GM19463 (cell line): Measurements from ENCODE around the gene BRSK1.

Source experiments
- ATAC-seq: cut with Tn5 transposase; IDR thresholded peaks from one replicate; pipeline ENCODE4 v1.9.1; 2021; ENCODE audit warnings: mild to moderate bottlenecking, moderate library complexity; ENCODE audit not compliant: unreplicated experiment

BRSK1 gene

DNA sequence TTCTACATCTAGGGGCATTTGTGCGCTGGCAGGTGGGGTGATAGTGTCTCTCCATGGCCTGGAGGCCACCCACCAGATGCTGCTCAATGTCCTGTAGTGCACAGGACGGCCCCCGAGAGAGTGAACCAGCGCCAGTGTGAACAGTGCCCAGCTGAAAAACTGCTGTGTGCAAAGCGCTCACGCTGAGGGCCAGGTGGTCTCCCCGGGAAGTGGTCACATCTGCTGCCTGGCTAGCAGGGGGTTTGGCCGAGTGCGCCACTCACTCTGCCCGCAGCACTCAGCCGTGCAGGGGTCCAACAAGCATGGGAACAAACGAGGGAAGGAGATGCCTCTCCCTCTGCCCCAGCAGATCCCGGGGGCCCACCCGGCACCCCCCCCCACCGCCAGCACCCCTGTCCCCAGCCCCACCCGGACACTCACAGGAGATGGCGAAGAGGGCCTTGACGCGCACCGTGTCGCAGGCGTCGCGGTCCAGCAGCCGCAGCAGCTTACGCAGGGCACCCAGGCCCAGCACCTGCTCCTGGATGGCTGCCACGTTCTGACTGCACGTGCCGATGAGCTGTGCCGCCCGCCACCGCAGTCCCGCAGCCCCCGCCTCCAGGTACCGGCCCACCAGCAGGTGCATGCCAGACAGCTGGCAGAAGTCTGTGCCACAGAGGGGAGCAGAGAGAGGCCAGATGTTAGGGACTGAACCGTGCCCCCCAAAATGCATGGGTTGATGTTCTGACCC lies 9.7 kb upstream of the BRSK1 start:
- ATAC-seq: no peak

DNA sequence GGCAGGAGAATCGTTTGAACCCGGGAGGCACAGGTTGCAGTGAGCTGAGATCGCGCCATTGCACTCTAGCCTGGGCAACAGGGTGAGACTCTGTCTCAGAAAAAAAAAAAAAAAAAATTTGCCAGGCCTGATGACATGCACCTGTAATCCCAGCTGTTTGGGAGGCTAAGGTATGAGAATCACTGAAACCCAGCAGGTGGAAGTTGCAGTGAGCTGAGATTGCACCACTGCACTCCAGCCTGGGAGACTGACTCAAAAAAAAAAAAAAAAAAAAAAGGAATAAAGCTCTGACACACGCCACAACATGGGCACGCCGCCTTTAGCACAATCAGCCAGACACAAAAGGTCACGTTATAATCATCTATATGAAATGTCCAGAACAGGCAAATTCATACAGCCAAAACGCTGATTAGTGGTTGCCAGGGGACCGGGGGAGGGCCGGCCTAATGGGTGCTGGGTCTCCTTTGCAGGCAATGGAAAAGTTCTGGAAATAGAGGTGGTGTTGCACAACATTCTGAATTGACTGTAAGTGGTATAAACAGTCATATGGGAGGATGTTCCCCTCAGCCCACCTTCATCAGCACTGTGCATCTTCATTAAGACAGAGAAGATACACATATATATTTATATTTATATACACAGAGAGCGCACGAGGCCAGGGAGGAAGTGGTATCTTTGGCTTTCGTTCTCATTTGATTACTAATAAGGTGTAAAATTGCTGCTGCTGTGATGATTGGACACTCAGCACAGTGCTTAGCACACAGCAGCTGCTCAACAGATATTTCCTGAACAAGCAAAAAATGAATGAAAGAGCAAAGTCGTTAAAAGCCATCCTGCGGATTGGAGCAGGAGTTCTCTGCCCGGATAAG lies 7.7 kb upstream of the BRSK1 start:
- no peak for ATAC-seq

DNA sequence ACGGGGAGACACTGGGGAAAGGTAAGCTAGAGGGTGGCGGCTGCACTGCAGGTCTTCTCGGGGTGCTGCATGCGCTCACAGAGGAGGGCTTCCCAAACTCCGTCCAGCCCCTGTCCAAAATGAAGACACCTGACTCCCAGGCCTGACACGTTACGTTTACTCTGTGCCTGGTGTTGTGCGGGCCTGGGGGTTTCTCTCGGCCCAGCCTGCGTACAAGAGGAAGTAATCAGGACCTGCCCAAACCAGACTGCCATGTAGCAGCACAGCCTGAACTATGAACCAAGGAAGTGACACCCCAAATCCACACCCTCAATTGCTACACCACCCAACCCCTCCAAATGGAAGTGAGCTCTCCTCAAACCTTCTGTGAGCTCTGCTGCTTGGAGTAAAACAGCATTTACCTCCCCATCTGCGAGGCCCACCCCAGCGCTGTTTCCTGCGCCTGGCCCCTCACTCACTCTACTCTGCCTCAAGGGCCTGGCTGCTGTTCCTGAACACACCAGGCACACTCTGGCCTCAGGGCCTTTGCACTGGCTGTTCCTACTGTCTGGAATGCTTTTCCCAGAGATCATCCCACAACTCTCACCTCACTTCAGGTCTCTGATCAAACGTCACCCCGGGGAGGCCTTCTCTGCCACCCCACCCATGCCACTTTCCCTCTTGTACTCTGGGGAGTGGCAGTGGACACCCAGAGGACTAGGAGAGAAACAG lies 6.9 kb upstream of the BRSK1 start:
- no peak for ATAC-seq

- ATAC-seq: no peak
Observed at GRCh38 chr19:55277494-55277893, 6.3 kb upstream of the BRSK1 start.

- ATAC-seq: no peak
Observed at GRCh38 chr19:55278391-55279135, 5.2 kb upstream of the BRSK1 start.

- no peak for ATAC-seq
Observed at GRCh38 chr19:55279340-55279739, 4.5 kb upstream of the BRSK1 start.

DNA sequence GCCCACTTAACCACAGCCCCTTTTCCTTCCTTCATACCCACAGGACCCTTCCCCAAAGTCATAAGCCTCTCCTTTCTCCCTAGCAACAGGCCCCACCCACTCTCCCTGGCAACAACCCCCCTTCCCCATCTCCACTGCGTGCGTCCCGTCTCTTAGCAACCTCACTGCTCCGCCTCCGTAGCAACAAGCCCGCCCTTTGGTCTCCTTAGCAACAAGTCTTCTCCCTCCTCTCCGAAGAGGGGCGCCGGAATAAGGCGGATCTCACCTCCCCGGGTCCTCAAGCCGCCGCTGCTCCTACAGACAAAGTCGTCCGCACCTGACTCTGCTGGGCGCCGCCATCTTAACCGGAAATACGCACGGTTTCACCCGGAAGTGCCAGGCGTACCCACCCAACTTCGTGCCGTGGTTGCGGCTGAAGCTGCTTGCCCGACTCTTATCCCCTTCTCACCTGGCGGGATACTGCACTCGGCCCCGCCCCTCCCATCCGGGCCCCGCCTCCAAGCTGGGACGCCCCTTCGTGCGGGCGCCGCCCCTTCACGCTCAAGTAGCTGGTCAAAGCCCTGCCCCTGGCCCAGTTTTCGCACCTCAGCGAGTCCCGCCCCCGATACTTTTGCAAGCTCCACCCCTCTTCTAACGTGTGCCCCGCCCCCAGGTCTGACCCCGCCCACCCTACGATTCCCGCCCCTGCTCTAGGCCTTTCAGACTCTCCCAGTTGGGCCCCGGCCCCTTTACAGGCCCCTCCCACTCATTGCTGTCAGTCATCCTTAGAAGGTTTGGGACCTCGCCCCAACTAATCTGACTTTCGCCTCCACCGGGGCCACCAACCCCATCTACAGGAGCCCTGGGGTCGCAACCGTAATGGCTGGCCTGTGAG lies 3.8 kb upstream of the BRSK1 start, which contains the start of gene HSPBP1:
Gene HSPBP1, minus strand, starts transcription at position 341 of the 874 bp plus-strand sequence. CDS start 502 bp downstream, outside the sequence.
- peak; percentile 81 for ATAC-seq

GRCh38 chr19:55284405-55285058 lies 735 bp downstream of the BRSK1 start:
- ATAC-seq: no peak

DNA sequence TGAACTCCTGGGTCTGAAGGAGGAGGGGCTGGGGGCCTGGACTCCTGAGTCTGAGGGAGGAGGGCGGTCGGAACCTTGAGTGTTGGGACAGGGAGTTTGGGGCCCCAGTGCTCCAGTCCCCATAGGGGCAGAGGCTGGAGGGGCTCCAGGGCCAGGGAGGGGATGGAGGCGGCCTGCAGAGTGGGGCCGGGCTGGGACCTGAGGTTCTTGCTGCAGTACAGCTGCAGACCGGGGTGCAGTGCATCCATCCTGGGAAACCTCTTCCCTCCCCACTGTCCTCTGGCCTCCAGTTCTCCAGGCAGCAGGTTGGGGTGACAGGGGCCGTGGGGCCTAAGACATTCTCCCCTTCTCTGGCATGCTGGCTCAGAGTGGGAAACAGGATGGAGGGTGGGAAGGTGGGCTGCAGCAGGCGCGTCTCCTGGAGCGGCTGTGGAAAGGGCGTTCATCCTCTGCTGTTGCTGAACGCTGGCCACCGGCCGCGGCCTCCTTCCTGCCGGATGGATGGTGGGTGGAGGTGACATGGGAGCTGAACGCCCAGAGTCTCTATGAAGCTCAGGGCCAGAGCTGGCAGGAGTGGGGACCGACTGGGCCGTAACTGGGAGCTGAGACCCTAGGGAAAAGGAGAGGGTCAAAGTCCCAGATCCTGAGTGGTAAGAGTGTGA lies 1.6 kb downstream of the BRSK1 start:
- ATAC-seq: no peak

- ATAC-seq: no peak
Observed at GRCh38 chr19:55287361-55288079, 3.7 kb downstream of the BRSK1 start.

DNA sequence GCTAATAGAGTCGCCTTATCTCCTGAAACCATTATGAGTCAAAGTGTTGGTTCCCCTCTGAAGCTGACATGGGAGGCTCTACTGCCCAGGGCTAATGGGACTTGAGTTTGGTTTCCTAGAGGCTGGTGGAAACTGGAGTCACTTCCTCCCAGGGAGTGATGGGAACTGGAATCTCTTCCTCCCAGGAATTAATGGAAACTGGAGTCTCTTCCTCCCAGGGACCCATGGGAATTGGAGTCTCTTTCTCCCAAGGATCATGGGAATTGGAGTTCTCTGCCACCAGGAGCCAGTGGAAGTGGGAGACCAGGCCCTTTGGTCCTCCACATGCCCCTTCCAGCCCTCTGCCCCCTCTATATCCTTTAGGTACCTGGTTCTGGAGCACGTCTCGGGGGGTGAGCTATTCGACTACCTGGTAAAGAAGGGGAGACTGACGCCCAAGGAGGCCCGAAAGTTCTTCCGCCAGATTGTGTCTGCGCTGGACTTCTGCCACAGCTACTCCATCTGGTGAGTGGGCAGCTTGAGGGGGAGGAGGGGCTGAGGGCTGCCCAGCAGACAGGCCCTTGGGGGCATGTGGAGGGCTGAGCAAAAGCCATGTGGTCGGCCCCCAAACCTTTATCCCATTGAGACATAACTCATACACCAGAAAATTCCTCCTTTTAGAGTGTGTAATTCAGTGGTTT lies 5.5 kb downstream of the BRSK1 start:
- no peak for ATAC-seq

- ATAC-seq: no peak
Observed at GRCh38 chr19:55297267-55297666, 13.5 kb downstream of the BRSK1 start.

DNA sequence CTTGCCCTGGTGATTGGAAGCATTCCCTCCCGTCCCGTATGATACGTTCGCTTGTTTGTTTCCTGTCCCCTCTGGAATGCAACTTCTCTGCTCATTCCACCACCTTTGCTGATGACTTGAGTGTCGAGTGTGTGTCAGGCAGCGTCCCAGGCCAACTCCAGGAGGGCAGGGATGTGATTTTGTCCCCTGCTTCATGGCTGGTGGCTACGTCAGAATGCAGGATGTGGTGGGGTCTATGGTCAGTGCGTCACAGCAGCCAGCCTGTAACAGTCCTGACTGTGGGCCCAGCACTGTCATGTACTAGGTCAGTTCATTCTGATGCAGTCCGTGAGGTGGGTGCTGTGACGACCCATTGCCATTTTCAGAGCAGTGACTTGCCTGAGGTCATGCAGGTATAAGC lies 16.2 kb downstream of the BRSK1 start:
- ATAC-seq: no peak

GRCh38 chr19:55300886-55301458 lies 17.2 kb downstream of the BRSK1 start:
- no peak for ATAC-seq

DNA sequence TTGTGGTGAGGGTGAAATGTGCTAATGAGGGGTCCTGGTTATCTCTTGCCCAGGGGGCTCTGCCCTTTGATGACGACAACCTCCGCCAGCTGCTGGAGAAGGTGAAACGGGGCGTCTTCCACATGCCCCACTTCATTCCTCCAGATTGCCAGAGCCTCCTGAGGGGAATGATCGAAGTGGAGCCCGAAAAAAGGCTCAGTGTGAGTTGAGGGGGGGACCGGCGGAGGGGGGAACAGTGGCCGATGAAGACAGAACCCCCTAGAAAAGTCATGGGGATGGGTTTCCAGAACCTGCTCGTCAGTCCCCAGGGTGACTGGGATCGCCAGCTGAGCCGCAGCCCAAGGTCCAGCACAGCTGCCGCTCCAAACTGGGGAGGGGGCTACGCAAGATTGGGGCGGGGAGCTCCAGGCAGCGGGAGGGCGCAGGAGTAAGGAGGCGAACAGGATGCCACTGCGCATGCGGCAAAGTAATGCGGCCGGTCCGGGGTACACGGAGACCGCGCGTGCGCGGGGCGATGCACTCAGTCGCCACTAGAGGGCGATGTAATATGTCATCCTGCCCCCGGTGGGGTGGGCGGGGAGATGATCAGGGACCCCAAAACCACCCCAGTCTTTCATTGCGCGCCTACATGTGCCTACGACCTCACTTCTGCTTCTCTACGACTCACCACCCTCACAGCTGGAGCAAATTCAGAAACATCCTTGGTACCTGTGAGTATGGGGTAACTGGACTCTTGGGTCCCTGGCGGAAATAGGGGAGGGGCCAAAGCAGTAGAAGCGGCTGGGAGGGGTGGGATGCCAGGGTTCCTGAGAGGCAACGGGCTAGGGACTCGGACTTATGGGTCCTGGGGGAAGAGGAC lies 17.9 kb downstream of the BRSK1 start:
- ATAC-seq: peak; percentile 79

- no peak for ATAC-seq
Observed at GRCh38 chr19:55302318-55302703, 18.5 kb downstream of the BRSK1 start.
